Measurements from ENCODE around the gene PFN2. TPM values are rescaled to one million over a fixed set of nuclear protein-coding genes. Genes with fewer than 3 reads are reported as not detected.
"Not testable (repeated sequence)": the region's sequence is repeated elsewhere in the genome, so short reads cannot be mapped to it uniquely, and the experiment has no call there.

PFN2 gene
- total RNA-seq, 1 experiment from 2014 or later: 45.9 TPM

GRCh38 chr3:149983628-149984027 is 12.9 kb upstream of the PFN2 start:
- H3K9me3 Mint-ChIP-seq (ENCODE audit: unreplicated experiment): no peaks in the 10 kb centered on the region
- no peak for DNase-seq
- CTCF ChIA-PET: interaction anchor here (0.6 kb wide), 1 partner anchor 425 kb away, joined by 6 read pairs; no protein-coding TSS in a partner anchor

DNA sequence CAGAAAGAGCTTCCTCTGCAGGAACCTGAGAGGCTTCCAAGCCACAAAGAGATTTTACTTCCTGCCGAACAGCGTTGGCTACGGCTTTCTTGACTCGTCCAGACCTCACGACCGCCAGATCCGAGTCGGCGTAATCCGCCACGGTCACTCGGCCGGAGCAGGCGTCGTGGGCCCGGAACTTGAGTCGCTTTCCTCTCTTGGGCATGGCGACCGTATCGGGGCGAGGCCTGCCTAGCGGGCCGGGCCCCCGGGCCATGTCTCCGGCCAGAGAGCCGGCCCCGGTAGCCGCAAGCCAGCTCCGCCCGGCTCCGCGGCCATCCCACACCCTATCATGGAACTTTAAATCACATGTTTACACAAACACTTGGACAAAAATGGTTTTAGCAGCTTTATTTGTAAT is 12.4 kb upstream of the PFN2 start:
- H3K27ac Mint-ChIP-seq (ENCODE audit: unreplicated experiment); H3K27me3 ChIP-seq (replicated peaks; ENCODE audit: control insufficient read depth, insufficient read depth, low read length); H3K9me3 ChIP-seq; DNase-seq; H3K4me1 Mint-ChIP-seq (ENCODE audit: low read depth, unreplicated experiment); H3K36me3 Mint-ChIP-seq (ENCODE audit: insufficient read depth, unreplicated experiment); CTCF ChIA-PET; H3K36me3 ChIP-seq (ENCODE audit: control insufficient read depth, insufficient read depth, low read length); H3K27me3 Mint-ChIP-seq (ENCODE audit: insufficient read depth, unreplicated experiment); H3K4me3 ChIP-seq (ENCODE audit: low read depth, low read length); POLR2A ChIA-PET; H3K9me3 Mint-ChIP-seq (ENCODE audit: unreplicated experiment); BruUV-seq (replicated peaks); intact Hi-C loops (cut with micrococcal nuclease; ENCODE audit: unreplicated experiment); H3K4me1 ChIP-seq; H3K4me3 Mint-ChIP-seq (ENCODE audit: unreplicated experiment): not testable (repeated sequence)

More at GRCh38 chr3:149983628-149984027, 12.9 kb upstream of the PFN2 start:
- POLR2A ChIA-PET: interaction anchor here (0.6 kb wide), 1 partner anchor 449 kb away, joined by 3 read pairs; no protein-coding TSS in a partner anchor
- no peak overlapping the region for H3K4me3 ChIP-seq (ENCODE audit: low read depth, low read length)
- no peaks in the 10 kb centered on the region for H3K9me3 ChIP-seq
- no peak for TF ChIP-seq CTCF (IDR thresholded peaks at IDR 0.05; ENCODE audit: insufficient read depth in 1 of 2, low read depth in 1 of 2, low read length in 1 of 2, severe bottlenecking in 1 of 2, unreplicated experiment in 1 of 2)
- Mint-ChIP-seq H3K27ac (ENCODE audit: unreplicated experiment) (no peak overlapping the region), H3K27me3 (ENCODE audit: insufficient read depth, unreplicated experiment) (peaks cover 2% of the 10 kb centered on the region), H3K4me1 (ENCODE audit: low read depth, unreplicated experiment) (no peaks in the 10 kb centered on the region), H3K4me3 (ENCODE audit: unreplicated experiment) (no peak overlapping the region), H3K36me3 (ENCODE audit: insufficient read depth, unreplicated experiment) (no peaks in the 10 kb centered on the region)
- intact Hi-C loops (cut with micrococcal nuclease; ENCODE audit: unreplicated experiment): no loop called here
- no peaks in the 10 kb centered on the region for H3K36me3 ChIP-seq (ENCODE audit: control insufficient read depth, insufficient read depth, low read length)
- no peaks in the 10 kb centered on the region for H3K27me3 ChIP-seq (replicated peaks; ENCODE audit: control insufficient read depth, insufficient read depth, low read length)
- no TSS peak for BruUV-seq (replicated peaks)
- H3K4me1 ChIP-seq: no peaks in the 10 kb centered on the region

- intact Hi-C loops (cut with micrococcal nuclease; ENCODE audit: unreplicated experiment); H3K27me3 ChIP-seq (replicated peaks; ENCODE audit: control insufficient read depth, insufficient read depth, low read length); H3K9me3 ChIP-seq; H3K27me3 Mint-ChIP-seq (ENCODE audit: insufficient read depth, unreplicated experiment); DNase-seq; H3K36me3 ChIP-seq (ENCODE audit: control insufficient read depth, insufficient read depth, low read length); H3K4me1 Mint-ChIP-seq (ENCODE audit: low read depth, unreplicated experiment); H3K27ac Mint-ChIP-seq (ENCODE audit: unreplicated experiment); POLR2A ChIA-PET; H3K9me3 Mint-ChIP-seq (ENCODE audit: unreplicated experiment); H3K4me1 ChIP-seq; H3K4me3 ChIP-seq (ENCODE audit: low read depth, low read length); H3K36me3 Mint-ChIP-seq (ENCODE audit: insufficient read depth, unreplicated experiment); H3K4me3 Mint-ChIP-seq (ENCODE audit: unreplicated experiment); BruUV-seq (replicated peaks); CTCF ChIA-PET: not testable (repeated sequence)
Observed at GRCh38 chr3:149981979-149982378, 11.3 kb upstream of the PFN2 start.

- no peak for DNase-seq
- Mint-ChIP-seq H3K9me3 (ENCODE audit: unreplicated experiment) (no peaks in the 10 kb centered on the region), H3K27ac (ENCODE audit: unreplicated experiment) (no peak overlapping the region), H3K27me3 (ENCODE audit: insufficient read depth, unreplicated experiment) (peaks cover 8% of the 10 kb centered on the region), H3K4me1 (ENCODE audit: low read depth, unreplicated experiment) (no peaks in the 10 kb centered on the region), H3K4me3 (ENCODE audit: unreplicated experiment) (no peak overlapping the region), H3K36me3 (ENCODE audit: insufficient read depth, unreplicated experiment) (no peaks in the 10 kb centered on the region)
- TF ChIP-seq CTCF (IDR thresholded peaks at IDR 0.05; ENCODE audit: insufficient read depth in 1 of 2, low read depth in 1 of 2, low read length in 1 of 2, severe bottlenecking in 1 of 2, unreplicated experiment in 1 of 2): no peak
- no peaks in the 10 kb centered on the region for H3K9me3 ChIP-seq
- H3K4me3 ChIP-seq (ENCODE audit: low read depth, low read length): no peak overlapping the region
- POLR2A ChIA-PET: no interaction called here
- no peaks in the 10 kb centered on the region for H3K36me3 ChIP-seq (ENCODE audit: control insufficient read depth, insufficient read depth, low read length)
- intact Hi-C loops (cut with micrococcal nuclease; ENCODE audit: unreplicated experiment): no loop called here
- no peaks in the 10 kb centered on the region for H3K4me1 ChIP-seq
- CTCF ChIA-PET: no interaction called here
- BruUV-seq (replicated peaks): no TSS peak
- H3K27me3 ChIP-seq (replicated peaks; ENCODE audit: control insufficient read depth, insufficient read depth, low read length): no peaks in the 10 kb centered on the region
Observed at GRCh38 chr3:149977386-149977785, 6.7 kb upstream of the PFN2 start.

Data from Caco-2 (cell line).